ENCODE measurements around the gene TRIM9.
"Not testable (repeated sequence)": the region's sequence is repeated elsewhere in the genome, so short reads cannot be mapped to it uniquely, and the experiment has no call there.

TRIM9 gene

GRCh38 chr14:50999726-51000125, 95.2 kb downstream of the TRIM9 start:
- no peak overlapping the region for H3K4me3 ChIP-seq (ENCODE audit: low read length)
- DNase-seq (ENCODE audit: low read depth): no peak
- TF ChIP-seq CTCF (conservative IDR thresholded peaks at IDR 0.05; ENCODE audit: low read length): no peak

- no peak for TF ChIP-seq CTCF (conservative IDR thresholded peaks at IDR 0.05; ENCODE audit: low read length)
- DNase-seq (ENCODE audit: low read depth): no peak
- H3K4me3 ChIP-seq (ENCODE audit: low read length): no peak overlapping the region
Measured at GRCh38 chr14:50998612-50999011, 96.3 kb downstream of the TRIM9 start.

GRCh38 chr14:50997712-50998111, 97.2 kb downstream of the TRIM9 start:
- TF ChIP-seq CTCF (conservative IDR thresholded peaks at IDR 0.05; ENCODE audit: low read length): no peak
- no peak for DNase-seq (ENCODE audit: low read depth)
- no peak overlapping the region for H3K4me3 ChIP-seq (ENCODE audit: low read length)

GRCh38 chr14:50994158-50994557, 100.7 kb downstream of the TRIM9 start:
- H3K4me3 ChIP-seq (ENCODE audit: low read length); DNase-seq (ENCODE audit: low read depth): not testable (repeated sequence)

GRCh38 chr14:50985859-50986331, 109.0 kb downstream of the TRIM9 start:
- TF ChIP-seq CTCF (conservative IDR thresholded peaks at IDR 0.05; ENCODE audit: low read length): no peak
- H3K4me3 ChIP-seq (ENCODE audit: low read length): no peak overlapping the region
- DNase-seq (ENCODE audit: low read depth): no peak

GRCh38 chr14:50985124-50985858, 109.6 kb downstream of the TRIM9 start:
- DNase-seq (ENCODE audit: low read depth): no peak
- H3K4me3 ChIP-seq (ENCODE audit: low read length): no peak overlapping the region
- no peak for TF ChIP-seq CTCF (conservative IDR thresholded peaks at IDR 0.05; ENCODE audit: low read length)

GRCh38 chr14:50984036-50984710, 110.7 kb downstream of the TRIM9 start:
- DNase-seq (ENCODE audit: low read depth): no peak
- no peak overlapping the region for H3K4me3 ChIP-seq (ENCODE audit: low read length)

More at GRCh38 chr14:50984036-50984710, 110.7 kb downstream of the TRIM9 start:
- no peak for TF ChIP-seq CTCF (conservative IDR thresholded peaks at IDR 0.05; ENCODE audit: low read length)

All from AG10803 (cell line).